ENCODE results near the gene CD163L1.

The CD163L1 gene

GRCh38 chr12:7321624-7322023 lies 122.3 kb downstream of the CD163L1 start:
- no peak for TF ChIP-seq CTCF (conservative IDR thresholded peaks at IDR 0.05; ENCODE audit: control insufficient read depth, insufficient read depth, low read depth, low read length)
- H3K4me3 ChIP-seq (ENCODE audit: control insufficient read depth, low read depth, low read length) = no peak overlapping the region
- DNase-seq (ENCODE audit: low read depth) = no peak

GRCh38 chr12:7319930-7320329 lies 124.0 kb downstream of the CD163L1 start:
- TF ChIP-seq CTCF (conservative IDR thresholded peaks at IDR 0.05; ENCODE audit: control insufficient read depth, insufficient read depth, low read depth, low read length) = no peak
- peak; percentile 5 for DNase-seq (ENCODE audit: low read depth)
- no peak overlapping the region for H3K4me3 ChIP-seq (ENCODE audit: control insufficient read depth, low read depth, low read length)

GRCh38 chr12:7310070-7310469 lies 133.9 kb downstream of the CD163L1 start:
- no peak for DNase-seq (ENCODE audit: low read depth)
- TF ChIP-seq CTCF (conservative IDR thresholded peaks at IDR 0.05; ENCODE audit: control insufficient read depth, insufficient read depth, low read depth, low read length) = no peak
- no peak overlapping the region for H3K4me3 ChIP-seq (ENCODE audit: control insufficient read depth, low read depth, low read length)
